ENCODE results near the gene PKNOX2.

Gene PKNOX2

DNA sequence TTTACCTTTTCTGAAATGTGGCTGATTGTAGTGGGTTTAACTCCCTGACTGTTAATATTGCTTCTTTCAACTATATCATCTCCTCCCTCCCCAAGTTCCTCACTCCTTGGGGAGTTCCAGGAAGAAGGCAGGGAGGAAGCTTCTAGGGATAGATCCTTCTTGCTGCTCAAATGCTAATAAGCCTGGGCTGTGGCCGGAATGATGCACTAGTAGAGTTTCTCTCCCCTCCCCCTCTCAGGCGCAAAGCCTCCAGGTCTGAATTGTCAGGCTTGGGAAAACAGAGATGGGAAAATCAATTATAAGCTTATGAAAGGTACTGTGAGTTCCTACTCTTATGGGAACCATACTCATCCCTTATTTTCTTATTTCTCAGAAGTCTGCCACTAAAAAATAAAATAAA, 300.7 kb downstream of the PKNOX2 start:
- H3K27ac ChIP-seq (replicated peaks), result no peak overlapping the region
- DNase-seq (ENCODE audit: low read depth in 1 of 2, low spot score in 1 of 2), result no peak
- no peak overlapping the region for H3K4me3 ChIP-seq (replicated peaks; ENCODE audit: insufficient read depth, low read length)
- H3K27me3 ChIP-seq (ENCODE audit: insufficient read depth, poor library complexity, severe bottlenecking), result no peaks in the 10 kb centered on the region
- TF ChIP-seq SPI1 (IDR thresholded peaks at IDR 0.05; ENCODE audit: borderline replicate concordance, low read depth) (no peak), CTCF (IDR thresholded peaks at IDR 0.05; ENCODE audit: insufficient read depth, low read length) (no peak), POLR2AphosphoS5 (IDR thresholded peaks at IDR 0.05; ENCODE audit: low read depth) (no peak), GABPA (IDR thresholded peaks at IDR 0.05; ENCODE audit: low read depth) (no peak)
- TF ChIP-seq, protein P1, sequence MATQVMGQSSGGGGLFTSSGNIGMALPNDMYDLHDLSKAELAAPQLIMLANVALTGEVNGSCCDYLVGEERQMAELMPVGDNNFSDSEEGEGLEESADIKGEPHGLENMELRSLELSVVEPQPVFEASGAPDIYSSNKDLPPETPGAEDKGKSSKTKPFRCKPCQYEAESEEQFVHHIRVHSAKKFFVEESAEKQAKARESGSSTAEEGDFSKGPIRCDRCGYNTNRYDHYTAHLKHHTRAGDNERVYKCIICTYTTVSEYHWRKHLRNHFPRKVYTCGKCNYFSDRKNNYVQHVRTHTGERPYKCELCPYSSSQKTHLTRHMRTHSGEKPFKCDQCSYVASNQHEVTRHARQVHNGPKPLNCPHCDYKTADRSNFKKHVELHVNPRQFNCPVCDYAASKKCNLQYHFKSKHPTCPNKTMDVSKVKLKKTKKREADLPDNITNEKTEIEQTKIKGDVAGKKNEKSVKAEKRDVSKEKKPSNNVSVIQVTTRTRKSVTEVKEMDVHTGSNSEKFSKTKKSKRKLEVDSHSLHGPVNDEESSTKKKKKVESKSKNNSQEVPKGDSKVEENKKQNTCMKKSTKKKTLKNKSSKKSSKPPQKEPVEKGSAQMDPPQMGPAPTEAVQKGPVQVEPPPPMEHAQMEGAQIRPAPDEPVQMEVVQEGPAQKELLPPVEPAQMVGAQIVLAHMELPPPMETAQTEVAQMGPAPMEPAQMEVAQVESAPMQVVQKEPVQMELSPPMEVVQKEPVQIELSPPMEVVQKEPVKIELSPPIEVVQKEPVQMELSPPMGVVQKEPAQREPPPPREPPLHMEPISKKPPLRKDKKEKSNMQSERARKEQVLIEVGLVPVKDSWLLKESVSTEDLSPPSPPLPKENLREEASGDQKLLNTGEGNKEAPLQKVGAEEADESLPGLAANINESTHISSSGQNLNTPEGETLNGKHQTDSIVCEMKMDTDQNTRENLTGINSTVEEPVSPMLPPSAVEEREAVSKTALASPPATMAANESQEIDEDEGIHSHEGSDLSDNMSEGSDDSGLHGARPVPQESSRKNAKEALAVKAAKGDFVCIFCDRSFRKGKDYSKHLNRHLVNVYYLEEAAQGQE (IDR thresholded peaks at IDR 0.05; ENCODE audit: insufficient replicate concordance, low read depth), result no peak

GRCh38 chr11:125465701-125466100, 301.1 kb downstream of the PKNOX2 start:
- Histone ChIP-seq H3K27ac (replicated peaks) (no peak overlapping the region), H3K27me3 (ENCODE audit: insufficient read depth, poor library complexity, severe bottlenecking) (no peaks in the 10 kb centered on the region), H3K4me3 (replicated peaks; ENCODE audit: insufficient read depth, low read length) (no peak overlapping the region)
- no peak for TF ChIP-seq POLR2AphosphoS5 (IDR thresholded peaks at IDR 0.05; ENCODE audit: low read depth)
- TF ChIP-seq CTCF (IDR thresholded peaks at IDR 0.05; ENCODE audit: insufficient read depth, low read length), result no peak
- no peak for TF ChIP-seq SPI1 (IDR thresholded peaks at IDR 0.05; ENCODE audit: borderline replicate concordance, low read depth)
- TF ChIP-seq, protein P1 (IDR thresholded peaks at IDR 0.05; ENCODE audit: insufficient replicate concordance, low read depth), result no peak
- TF ChIP-seq GABPA (IDR thresholded peaks at IDR 0.05; ENCODE audit: low read depth), result no peak
- no peak for DNase-seq (ENCODE audit: low read depth in 1 of 2, low spot score in 1 of 2)

GRCh38 chr11:125468025-125468424, 303.5 kb downstream of the PKNOX2 start:
- H3K27me3 ChIP-seq (ENCODE audit: insufficient read depth, poor library complexity, severe bottlenecking), result no peaks in the 10 kb centered on the region
- TF ChIP-seq CTCF (IDR thresholded peaks at IDR 0.05; ENCODE audit: insufficient read depth, low read length) (no peak), GABPA (IDR thresholded peaks at IDR 0.05; ENCODE audit: low read depth) (no peak), POLR2AphosphoS5 (IDR thresholded peaks at IDR 0.05; ENCODE audit: low read depth) (no peak), SPI1 (IDR thresholded peaks at IDR 0.05; ENCODE audit: borderline replicate concordance, low read depth) (no peak)
- TF ChIP-seq, protein P1 (IDR thresholded peaks at IDR 0.05; ENCODE audit: insufficient replicate concordance, low read depth), result no peak
- no peak overlapping the region for H3K27ac ChIP-seq (replicated peaks)
- H3K4me3 ChIP-seq (replicated peaks; ENCODE audit: insufficient read depth, low read length), result no peak overlapping the region
- no peak for DNase-seq (ENCODE audit: low read depth in 1 of 2, low spot score in 1 of 2)
